GM19463 (cell line): ENCODE measurements around the gene PITRM1.
"Not testable (repeated sequence)": the region's sequence is repeated elsewhere in the genome, so short reads cannot be mapped to it uniquely, and the experiment has no call there.

Experiments
- ATAC-seq: cut with Tn5 transposase; IDR thresholded peaks from one replicate; pipeline ENCODE4 v1.9.1; 2021; ENCODE audit warnings: mild to moderate bottlenecking, moderate library complexity; ENCODE audit not compliant: unreplicated experiment

PITRM1 gene

DNA sequence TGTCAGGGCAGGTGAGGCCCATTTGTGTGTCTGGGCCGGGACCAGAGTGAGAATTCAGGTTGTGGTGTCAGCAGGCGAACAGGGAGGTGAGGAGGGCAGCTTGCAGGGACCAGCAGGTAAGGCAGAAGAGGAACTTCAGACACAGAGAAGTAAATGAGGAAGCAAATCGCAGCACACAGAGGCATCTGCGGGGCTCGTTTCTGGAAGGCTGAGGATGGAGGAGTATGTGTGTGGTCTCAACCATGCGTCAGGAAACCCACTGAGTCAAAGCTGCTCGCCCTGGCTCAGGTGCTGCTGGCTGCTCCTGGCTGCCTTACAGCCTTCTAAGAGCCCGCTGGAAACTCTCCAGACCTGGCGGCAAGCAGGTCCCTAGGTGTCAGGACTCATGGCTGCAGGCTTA is 26.9 kb upstream of the PITRM1 start:
- ATAC-seq = no peak

DNA sequence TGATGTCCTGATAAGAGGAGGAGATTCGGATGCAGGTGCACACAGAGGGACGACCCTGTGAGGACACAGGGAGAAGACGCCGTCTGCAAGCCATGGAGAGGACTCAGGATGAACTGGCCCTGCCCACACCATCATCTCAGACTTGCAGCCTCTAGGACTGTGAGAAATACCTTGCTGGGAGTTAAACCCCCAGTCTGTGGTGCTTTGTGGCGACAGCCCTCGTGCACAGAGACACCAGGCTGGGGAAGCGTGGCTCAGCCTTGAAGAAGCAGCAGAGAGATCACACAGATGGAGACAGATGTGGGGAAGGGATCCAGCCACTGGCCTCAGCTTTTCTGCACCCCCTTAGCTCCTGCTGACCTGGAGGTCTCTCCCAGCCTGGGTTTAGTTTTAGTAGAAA is 26.3 kb upstream of the PITRM1 start:
- no peak for ATAC-seq

- ATAC-seq = peak; percentile 90
These were observed 24.9 kb upstream of the PITRM1 start for GRCh38 chr10:3197348-3198003.

DNA sequence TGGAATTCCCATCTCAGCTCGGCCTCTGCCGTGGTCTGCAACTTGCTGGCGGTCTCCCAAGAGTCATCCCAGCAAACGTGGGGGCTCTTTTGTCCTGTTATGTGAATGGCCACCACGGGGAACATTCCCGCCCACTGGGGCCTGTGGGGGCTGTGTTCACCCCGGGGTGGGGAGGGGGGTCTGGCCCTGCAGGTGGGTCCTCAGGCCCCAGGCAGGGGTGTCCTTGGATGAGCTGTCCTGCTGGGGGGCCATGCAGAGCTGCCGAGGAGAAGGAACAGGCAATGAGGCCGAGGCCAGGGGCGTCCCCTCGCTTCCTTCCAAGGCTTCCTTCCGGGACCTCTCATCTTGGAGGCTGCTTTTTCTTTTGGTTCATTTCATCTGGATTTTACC is 24.4 kb upstream of the PITRM1 start:
- no peak for ATAC-seq

DNA sequence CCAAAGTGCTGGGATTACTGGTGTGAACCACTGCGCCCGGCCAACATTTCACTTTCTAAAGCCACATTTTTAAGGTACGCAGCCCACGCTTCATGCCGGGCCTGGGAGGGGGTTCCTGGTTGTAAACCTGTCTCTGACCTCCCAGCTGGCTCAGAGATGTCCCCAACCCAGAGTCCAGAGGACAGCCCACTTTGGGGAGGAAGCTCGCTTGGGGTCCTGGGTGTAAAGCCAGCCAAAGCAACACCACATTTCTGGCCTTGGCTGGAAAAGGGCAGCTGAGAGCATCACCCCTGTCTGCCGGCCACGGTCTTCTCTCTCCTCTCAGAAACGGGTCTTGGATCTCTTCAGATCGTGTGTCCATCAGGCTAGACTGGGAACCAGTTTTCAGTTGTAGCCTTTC is 23.9 kb upstream of the PITRM1 start:
- ATAC-seq = no peak

GRCh38 chr10:3195726-3196125 is 23.1 kb upstream of the PITRM1 start:
- ATAC-seq = no peak

DNA sequence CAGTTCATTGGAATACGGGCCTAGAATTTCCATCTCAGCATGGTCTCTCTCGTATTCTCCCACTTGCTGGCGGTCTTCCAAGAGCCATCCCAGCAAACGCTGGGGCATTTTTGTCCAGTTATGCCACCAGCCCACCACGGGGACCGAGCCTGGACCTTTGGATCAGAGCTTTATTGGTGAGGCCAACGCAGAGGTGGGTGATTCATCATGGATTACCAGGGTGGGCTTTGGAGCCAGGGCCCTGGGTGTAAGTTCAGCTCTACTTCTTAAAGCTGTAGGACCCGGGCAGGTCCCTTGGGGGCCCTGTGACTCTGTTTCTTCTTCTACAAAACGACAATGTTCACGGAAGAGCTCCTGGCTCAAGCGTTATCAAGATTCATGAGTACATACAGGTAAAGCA is 22.7 kb upstream of the PITRM1 start:
- no peak for ATAC-seq

DNA sequence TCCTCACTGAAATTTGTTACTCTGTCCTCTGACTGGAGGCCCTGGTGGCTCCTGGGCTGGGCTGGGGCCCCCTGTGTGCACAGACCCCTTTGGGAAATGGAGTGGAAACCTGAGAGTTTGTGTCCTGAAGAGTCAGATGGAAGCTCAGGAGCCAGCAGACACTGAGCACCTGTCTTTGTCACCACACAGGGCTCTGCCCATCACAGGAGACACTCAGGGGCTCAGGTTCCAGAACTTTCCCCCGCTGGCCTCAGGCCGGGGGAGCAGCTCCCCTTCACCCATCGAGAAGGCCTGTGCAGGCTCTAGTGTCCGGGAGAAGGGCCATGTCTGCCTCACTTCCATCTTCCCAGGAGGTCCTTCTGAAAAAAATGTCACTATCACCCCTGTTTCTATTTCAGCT is 22.3 kb upstream of the PITRM1 start:
- no peak for ATAC-seq

- ATAC-seq = no peak
These were observed 21.2 kb upstream of the PITRM1 start for GRCh38 chr10:3193751-3194150.

DNA sequence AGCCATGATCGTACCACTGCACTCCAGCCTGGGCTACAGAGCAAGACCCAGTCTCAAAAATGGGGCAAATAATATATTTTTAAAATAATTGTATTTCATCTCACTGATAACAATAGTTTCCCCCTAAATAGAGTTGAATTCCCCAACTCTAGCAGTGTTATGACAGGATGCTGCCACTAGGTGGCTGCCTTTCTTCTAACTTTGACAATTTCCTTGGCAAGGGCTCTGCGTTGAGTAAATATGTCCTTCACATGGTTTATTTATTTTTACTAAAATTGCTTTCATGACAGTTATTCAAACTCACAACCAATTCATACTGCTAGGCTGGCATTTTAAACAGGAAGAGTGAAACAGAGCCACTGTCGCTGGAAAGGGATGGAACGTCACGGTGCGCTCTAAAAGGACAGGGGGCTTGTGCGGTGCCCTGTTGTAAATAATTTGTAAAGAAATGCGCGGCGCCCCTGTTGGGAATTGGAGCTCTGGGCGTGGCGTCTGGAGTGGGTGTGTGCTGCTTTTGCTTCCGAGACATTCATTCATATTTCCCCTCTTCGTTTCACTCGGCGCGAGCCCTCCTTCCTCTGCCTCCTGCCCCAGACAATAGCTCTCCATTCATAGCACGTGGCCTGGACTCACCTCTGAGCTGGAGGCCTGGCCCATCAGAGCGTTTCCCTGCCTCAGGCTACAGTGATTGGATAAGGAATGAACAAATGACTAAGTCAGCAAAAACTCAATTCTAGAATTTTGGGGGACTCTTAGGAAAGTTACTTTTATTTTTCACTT is 20.5 kb upstream of the PITRM1 start:
- no peak for ATAC-seq

DNA sequence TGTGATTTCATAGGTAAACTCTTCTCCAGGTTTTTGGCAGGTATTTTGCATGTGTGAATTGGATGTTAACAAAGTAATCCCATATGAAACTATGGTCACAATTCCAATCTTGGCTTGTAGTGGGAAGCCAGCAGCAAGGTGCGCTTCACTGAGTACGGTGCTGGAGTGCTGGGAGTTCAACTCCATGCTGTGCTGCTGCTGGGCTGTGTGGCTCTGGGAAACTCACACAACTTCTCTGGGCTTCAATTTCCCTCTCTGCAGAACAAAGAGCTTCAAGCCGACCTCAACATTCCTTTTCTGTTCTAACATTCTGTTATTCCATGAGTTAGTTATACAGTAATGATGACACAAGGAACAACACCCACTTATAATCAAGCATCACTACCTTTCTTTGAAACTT is 18.2 kb upstream of the PITRM1 start:
- ATAC-seq = no peak

DNA sequence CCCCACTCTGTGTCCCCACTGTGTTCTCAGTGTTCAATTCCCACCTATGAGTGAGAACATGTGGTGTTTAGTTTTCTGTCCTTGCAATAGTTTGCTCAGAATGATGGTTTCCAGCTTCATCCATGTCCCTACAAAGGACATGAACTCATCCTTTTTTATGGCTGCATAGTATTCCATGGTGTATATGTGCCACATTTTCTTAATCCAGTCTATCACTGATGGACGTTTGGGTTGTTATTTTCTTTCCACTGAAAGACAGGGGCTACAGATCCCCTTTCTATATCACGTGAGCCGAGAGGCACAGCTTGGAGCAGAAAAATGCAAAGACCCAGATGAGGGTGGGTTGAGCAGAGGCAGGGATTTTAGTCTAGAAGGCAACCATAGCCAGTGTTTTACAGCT is 14.6 kb upstream of the PITRM1 start:
- ATAC-seq = not testable (repeated sequence)

GRCh38 chr10:3186368-3186767 is 13.8 kb upstream of the PITRM1 start:
- ATAC-seq = no peak

DNA sequence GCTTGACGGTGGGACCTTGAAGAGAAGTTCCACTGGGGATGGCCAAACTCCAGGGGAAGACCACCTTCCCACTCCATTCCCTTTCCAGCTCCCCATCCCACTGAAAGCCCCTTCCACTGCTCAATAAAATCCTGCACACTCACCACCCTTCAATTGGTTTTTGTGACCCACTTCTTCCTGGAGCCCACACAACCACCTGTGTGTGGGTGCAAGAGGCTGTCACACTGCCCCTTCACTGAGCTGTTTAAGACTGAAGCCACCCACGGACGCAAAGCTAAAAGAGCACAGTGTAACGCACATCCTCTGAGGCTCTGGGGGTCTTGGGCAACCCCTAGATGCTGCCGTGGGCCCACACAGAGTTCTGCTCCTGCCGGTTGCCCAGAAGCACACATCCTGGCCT is 12.8 kb upstream of the PITRM1 start:
- ATAC-seq = no peak

- no peak for ATAC-seq
These were observed 7.9 kb upstream of the PITRM1 start for GRCh38 chr10:3180355-3181025.

DNA sequence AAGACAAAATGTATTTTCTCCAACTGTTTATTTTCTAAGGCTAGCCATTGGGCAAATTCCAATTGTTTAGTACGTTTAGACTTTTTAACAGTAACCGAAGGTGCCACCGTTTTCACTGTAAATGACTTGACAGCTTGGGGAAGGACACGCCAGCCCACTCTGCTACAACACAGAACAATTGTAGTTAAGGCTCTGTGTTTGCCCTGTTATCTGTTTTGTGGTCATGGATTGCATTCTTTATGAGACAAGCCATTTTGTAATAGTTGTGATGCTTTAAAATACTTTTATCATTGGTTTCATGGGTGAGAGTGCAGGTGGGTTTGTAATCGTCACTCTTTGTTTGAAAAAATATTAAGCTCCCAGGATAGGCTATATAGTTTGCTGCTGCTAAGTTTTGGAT is 6.6 kb upstream of the PITRM1 start:
- ATAC-seq = no peak

GRCh38 chr10:3178042-3178441 is 5.5 kb upstream of the PITRM1 start:
- ATAC-seq = no peak

- peak; percentile 14 for ATAC-seq
These were observed 743 bp upstream of the PITRM1 start for GRCh38 chr10:3173171-3173878.

GRCh38 chr10:3172081-3172445 is 519 bp downstream of the PITRM1 start:
- no peak for ATAC-seq

DNA sequence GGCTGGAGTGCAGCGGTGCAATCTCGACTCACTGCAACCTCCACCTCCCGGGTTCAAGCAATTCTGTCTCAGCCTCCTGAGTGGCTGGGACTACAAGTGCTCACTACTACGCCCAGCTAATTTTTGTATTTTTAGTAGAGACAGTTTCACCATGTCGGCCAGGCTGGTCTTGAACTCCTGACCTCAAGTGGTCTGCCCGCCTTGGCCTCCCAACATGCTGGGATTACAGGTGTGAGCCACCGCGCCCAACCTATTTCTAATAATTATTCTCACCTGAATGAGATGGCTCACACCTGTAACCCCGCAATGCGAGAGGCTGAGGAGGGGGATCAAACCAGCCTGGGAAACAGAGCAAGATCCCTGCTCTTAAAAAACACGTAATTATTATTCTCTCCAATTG is 1.1 kb downstream of the PITRM1 start:
- not testable (repeated sequence) for ATAC-seq

- ATAC-seq = no peak
These were observed 2.9 kb downstream of the PITRM1 start for GRCh38 chr10:3169673-3170072.

- ATAC-seq = no peak
These were observed 3.3 kb downstream of the PITRM1 start for GRCh38 chr10:3169271-3169670.
